OCI-LY3 (cell line): ENCODE measurements around the gene NPTN.

Experiments
- CTCF ChIP-seq: fragments of 200-600, 300-600 bp; sonication (generic); IDR thresholded peaks from 2 replicates; pipeline ENCODE4 v1.5.1; 2014; ENCODE audit warnings: antibody characterized with exemption, low read length, low read depth
- EZH2phosphoT487 ChIP-seq: fragments of 200-600 bp; shearing (Covaris generic); IDR thresholded peaks from 2 replicates; pipeline ENCODE4 v1.6.1; 2018; ENCODE audit warnings: antibody characterized with exemption, mixed run types, low read depth

- no peak for TF ChIP-seq CTCF
- no peak for TF ChIP-seq EZH2phosphoT487
Observed at GRCh38 chr15:73632670-73633058, 525 bp downstream of the NPTN start.
